Adipocyte (in vitro differentiated cells): ENCODE data around the gene BACH1.

Source experiments
- DNase-seq: peaks from one replicate; pipeline ENCODE4 v3.0.0-alpha.2; 2015; ENCODE audit warnings: low read depth
- H3K27me3 ChIP-seq: replicated peaks from 2 replicates; pipeline ENCODE4 v1.7.0; 2013; ENCODE audit warnings: mild to moderate bottlenecking, low read length, moderate library complexity; ENCODE audit not compliant: control insufficient read depth, insufficient read depth
- H3K36me3 ChIP-seq: 2 replicates; pipeline ENCODE4 v1.7.0; 2013; ENCODE audit warnings: low read length, mild to moderate bottlenecking, moderate library complexity; ENCODE audit not compliant: control insufficient read depth, insufficient read depth, severe bottlenecking
- H3K4me1 ChIP-seq: 2 replicates; pipeline ENCODE4 v1.7.0; 2013; ENCODE audit warnings: mild to moderate bottlenecking, low read length, moderate library complexity; ENCODE audit not compliant: control insufficient read depth, insufficient read depth
- H3K4me3 ChIP-seq: 2 replicates; pipeline ENCODE4 v1.7.0; 2013; ENCODE audit warnings: mild to moderate bottlenecking, low read length, moderate library complexity
- H3K9ac ChIP-seq: 2 replicates; pipeline ENCODE4 v1.7.0; 2013; ENCODE audit warnings: mild to moderate bottlenecking, low read length, moderate library complexity
- H3K9me3 ChIP-seq: 2 replicates; pipeline ENCODE4 v1.7.0; 2013; ENCODE audit warnings: mild to moderate bottlenecking, low read length, moderate library complexity; ENCODE audit not compliant: control insufficient read depth

Gene BACH1

GRCh38 chr21:29387598-29387997 is 88.9 kb downstream of the BACH1 start:
- H3K9ac ChIP-seq, result no peak overlapping the region
- H3K4me1 ChIP-seq, result no peaks in the 10 kb centered on the region
- H3K27me3 ChIP-seq, result no peaks in the 10 kb centered on the region
- H3K9me3 ChIP-seq, result no peaks in the 10 kb centered on the region
- H3K36me3 ChIP-seq, result peaks cover 3% of the 10 kb centered on the region
- DNase-seq, result no peak
- H3K4me3 ChIP-seq, result no peak overlapping the region

- Histone ChIP-seq H3K9ac (no peak overlapping the region), H3K4me3 (peak overlapping the region; percentile 63), H3K9me3 (no peaks in the 10 kb centered on the region), H3K27me3 (no peaks in the 10 kb centered on the region), H3K36me3 (peaks cover 3% of the 10 kb centered on the region), H3K4me1 (no peaks in the 10 kb centered on the region)
- no peak for DNase-seq
These were observed 90.4 kb downstream of the BACH1 start for GRCh38 chr21:29389136-29389535.

- no peaks in the 10 kb centered on the region for H3K27me3 ChIP-seq
- no peak overlapping the region for H3K4me3 ChIP-seq
- DNase-seq, result no peak
- no peak overlapping the region for H3K9ac ChIP-seq
- H3K36me3 ChIP-seq, result peaks cover 2% of the 10 kb centered on the region
- H3K4me1 ChIP-seq, result no peaks in the 10 kb centered on the region
- H3K9me3 ChIP-seq, result no peaks in the 10 kb centered on the region
These were observed 92.1 kb downstream of the BACH1 start for GRCh38 chr21:29390778-29391177.

- no peaks in the 10 kb centered on the region for H3K36me3 ChIP-seq
- H3K4me1 ChIP-seq, result no peaks in the 10 kb centered on the region
- H3K9me3 ChIP-seq, result no peaks in the 10 kb centered on the region
- H3K4me3 ChIP-seq, result no peak overlapping the region
- H3K27me3 ChIP-seq, result no peaks in the 10 kb centered on the region
- no peak for DNase-seq
- H3K9ac ChIP-seq, result no peak overlapping the region
These were observed 95.3 kb downstream of the BACH1 start for GRCh38 chr21:29394051-29394450.
